HG03095 (cell line): ENCODE data around the gene SLC39A1.
A peak's percentile ranks its signal among the peaks of the same experiment; 100 is the strongest.
"Not testable (repeated sequence)": the region's sequence is repeated elsewhere in the genome, so short reads cannot be mapped to it uniquely, and the experiment has no call there.

Experiments
- ATAC-seq: cut with Tn5 transposase; IDR thresholded peaks from one replicate; pipeline ENCODE4 v1.9.1; 2021; ENCODE audit warnings: moderate library complexity; ENCODE audit not compliant: unreplicated experiment

SLC39A1 gene

DNA sequence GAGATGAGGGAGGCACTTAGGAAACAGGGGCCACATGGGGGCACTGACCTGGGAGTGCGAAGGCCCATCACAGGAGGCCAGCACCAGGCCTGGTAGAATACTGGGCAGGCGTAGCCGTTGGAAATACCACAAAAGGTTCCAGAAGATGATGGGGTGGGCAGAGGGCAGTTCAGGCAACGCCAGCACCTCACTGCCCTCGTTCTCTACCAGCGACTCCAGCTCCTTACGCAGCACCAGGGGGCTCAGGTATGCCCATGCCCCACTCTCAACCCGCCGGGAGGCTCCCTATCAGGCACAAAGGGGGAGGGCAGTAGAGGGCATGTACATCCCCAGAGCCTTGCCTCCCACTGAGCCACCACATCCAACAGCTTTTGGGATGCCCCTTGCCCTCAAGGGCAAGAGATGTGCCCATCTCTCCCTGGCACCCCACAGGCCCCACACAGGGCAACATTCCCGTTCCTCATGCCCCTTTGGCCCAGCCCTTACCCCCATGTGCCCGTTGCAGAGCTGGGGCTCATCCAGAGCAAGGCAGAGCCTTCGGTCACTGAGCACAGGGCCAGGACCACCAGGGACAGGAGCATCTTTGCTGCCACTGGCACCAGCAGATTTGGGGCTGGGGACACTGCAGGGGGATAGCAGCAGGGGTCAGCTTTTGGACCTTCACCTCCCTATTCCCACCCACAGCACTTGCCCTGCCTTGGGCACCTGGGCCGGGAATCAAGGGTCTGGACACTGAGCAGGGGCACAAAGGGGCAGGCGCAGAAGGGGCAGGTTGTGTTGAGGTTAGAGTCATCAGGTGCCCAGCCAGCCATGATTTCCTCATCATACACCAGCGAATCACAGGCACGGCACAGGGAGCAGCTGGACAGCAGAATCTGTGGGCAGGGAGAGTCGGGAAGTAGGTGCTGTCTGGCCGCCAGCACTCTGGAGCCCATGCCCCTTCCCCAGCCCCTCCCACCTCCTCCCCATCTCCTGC, 30.9 kb downstream of the SLC39A1 start:
- no peak for ATAC-seq

GRCh38 chr1:153929981-153930948, 33.1 kb downstream of the SLC39A1 start:
- no peak for ATAC-seq

DNA sequence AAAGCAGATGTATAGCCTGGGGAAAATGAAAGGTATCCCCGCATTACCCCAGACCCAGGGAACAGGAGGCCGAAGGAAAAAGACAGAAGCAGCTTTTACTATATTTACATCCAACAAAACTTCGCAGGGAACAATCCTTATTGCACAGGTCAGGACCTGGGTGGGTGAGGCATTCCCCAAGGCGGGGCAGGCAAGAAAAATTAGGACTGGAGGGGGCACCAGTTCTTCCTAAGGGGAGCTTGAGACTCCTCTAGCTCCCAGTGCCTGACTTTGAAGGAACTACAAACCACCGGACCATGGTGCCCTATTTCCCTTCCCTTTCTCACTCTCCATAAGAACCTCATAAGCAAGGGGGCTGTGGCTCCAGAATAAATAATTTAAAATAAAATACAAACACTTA, 33.9 kb downstream of the SLC39A1 start:
- ATAC-seq: no peak

- ATAC-seq: no peak
These were observed 34.5 kb downstream of the SLC39A1 start for GRCh38 chr1:153928791-153929341.

- ATAC-seq: no peak
These were observed 35.1 kb downstream of the SLC39A1 start for GRCh38 chr1:153928245-153928644.

DNA sequence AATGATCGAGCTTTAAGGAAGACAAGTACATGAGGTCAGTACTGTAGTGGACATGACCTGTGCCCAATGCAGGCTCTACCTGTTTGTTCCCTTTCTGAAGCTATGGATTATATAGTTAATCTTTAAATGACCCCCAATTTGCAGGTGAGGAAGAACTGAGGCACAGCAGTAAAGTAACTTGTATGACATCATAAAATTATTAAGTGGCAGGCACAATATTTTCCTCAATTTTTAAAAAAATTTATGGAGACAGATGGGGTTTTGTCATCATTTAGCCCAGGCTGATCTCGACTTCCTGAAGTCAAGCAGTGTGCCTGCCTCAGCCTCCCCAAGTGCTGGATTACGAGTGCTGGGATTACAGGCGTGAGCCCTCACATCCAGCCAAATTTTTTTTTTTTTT, 36.9 kb downstream of the SLC39A1 start:
- ATAC-seq: no peak

- ATAC-seq: peak; percentile 88
These were observed 40.1 kb downstream of the SLC39A1 start, which contains the start of gene GATAD2B for GRCh38 chr1:153922972-153923925. Gene GATAD2B, minus strand, starts transcription at chr1:153922972. Its CDS starts 94,625 bp downstream, at chr1:153828347.

DNA sequence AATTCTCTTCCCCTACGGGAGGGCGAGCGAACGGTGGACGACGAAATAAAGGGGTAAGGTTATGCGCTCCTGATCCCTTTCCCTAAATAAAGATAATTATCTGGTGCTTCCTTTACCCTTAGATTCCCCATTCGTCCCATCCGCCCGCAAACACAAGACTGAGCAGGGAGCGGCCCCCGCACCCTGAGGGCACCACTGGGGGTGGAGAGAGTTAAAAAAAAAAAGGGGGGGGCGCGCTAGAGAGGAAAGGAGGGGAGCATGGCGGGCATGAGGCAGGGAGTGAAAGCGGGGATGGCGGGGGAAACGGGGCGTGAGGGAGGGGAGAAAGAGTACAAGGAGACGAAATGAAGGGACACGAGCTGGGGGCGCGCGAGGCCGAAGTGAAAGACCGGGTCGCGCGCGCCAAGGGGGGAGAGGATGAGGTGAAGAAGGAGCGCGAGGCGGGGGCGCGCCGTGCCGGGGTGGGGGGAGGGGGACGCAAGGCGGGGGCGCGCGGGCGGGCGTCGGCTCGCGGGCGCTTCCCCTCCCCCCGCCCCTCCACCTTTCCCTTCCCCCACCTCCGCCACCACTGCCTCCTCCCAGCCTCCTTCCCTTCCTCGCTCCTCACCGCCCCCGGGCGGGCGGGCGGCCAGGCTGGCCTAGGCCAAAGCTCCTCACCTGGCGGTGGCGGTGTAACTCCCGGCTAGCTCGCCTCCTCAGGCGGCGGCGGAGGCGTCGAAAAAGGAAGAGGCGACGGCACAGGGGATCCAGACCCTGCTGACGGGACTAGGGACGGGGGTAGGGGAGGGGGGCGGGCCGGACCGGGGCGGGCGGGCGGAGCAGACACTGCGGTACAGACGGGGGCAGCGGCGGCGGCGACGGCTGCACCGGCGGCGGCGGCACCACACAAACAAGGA, 41.0 kb downstream of the SLC39A1 start:
- peak; percentile 18 for ATAC-seq

- ATAC-seq: no peak
These were observed 41.6 kb downstream of the SLC39A1 start for GRCh38 chr1:153921803-153922075.

DNA sequence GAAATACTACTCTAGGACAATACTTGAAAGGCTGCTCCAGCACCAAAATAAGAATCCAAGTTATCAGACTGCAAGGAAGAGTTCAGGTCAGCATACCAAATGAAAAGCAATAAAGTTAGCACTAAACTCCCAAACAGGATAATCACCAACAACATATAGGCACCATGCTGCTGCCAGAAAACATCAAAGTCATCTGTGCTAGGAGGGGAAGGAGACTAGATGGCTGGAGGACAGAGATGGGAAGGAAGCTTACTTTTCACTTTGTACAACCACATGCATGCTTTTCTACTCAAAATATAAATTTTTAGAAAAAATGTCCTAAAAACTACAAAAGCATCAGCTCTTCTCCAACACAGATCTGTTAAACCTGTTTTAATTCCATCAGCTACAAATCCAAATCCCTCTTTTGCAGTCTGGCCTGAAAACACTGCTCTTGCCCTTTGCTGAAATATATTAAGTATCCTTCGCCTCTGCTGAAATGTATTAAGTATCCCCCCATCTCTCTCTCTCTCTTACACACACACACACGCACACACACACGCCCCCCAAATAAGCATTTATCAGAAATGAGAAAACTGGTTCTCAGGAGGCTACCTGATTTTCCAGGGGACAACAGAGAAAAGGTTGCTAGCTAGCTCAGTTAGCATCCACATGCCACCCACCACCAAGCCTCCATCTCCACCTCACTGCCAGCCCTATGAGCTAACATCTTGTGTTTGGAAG, 42.1 kb downstream of the SLC39A1 start:
- no peak for ATAC-seq

DNA sequence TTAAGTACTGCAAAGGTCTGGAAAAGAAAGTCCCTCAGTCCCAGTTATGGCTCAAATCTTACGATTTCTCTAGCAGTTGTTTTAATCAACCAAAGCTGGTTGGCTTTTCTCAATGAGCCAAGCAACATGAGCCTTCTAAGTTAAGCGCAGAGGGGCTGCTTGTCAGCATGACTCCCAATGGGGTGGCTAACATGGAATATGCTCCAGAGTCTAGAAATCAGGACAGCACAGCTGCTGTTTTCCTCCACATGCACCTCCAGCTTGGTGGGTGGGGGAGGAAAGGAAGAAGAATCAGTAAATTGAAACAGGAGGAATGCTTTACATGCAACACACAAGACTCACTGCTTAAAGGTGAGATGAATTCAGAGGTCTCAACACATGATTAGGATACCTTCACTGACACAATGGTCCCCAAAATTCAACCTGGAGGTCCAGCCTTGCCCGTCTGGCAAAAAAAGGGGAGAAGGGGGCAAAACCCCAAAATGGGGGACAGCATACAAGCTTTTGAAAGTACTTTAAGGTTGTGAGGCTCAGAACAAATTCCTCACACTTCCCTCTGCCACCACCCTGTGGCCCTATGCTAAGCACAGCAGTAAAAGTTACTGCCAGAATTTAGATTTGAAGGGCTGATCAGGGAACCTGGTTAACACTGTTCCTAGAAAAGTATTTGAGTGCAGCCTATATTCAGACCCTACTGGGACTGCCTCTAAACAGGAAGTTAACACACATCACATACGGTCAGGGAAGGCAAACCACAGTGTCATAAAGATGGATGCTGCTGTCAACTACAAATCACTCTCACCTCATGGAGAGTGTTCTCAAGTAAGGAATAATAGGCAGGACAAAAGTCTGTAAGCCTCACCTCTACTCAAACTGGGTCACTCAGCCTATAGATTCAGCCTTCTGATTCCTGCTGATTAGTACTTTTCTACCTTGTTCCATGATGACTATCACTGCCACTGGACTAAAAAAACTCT, 43.2 kb downstream of the SLC39A1 start:
- no peak for ATAC-seq

GRCh38 chr1:153916297-153916696, 47.0 kb downstream of the SLC39A1 start:
- no peak for ATAC-seq

GRCh38 chr1:153912349-153912748, 51.0 kb downstream of the SLC39A1 start:
- ATAC-seq: no peak

GRCh38 chr1:153910560-153910959, 52.8 kb downstream of the SLC39A1 start:
- not testable (repeated sequence) for ATAC-seq
